GM21381 (cell line): ENCODE measurements around the gene TKTL1.
"Not testable (repeated sequence)": the region's sequence is repeated elsewhere in the genome, so short reads cannot be mapped to it uniquely, and the experiment has no call there.

Experiments used
- ATAC-seq: cut with Tn5 transposase; IDR thresholded peaks from one replicate; pipeline ENCODE4 v1.9.1; 2021; ENCODE audit warnings: mild to moderate bottlenecking, moderate library complexity; ENCODE audit not compliant: unreplicated experiment

Gene TKTL1

GRCh38 chrX:154343063-154343462, 47.5 kb downstream of the TKTL1 start:
- not testable (repeated sequence) for ATAC-seq

GRCh38 chrX:154343620-154344019, 48.0 kb downstream of the TKTL1 start:
- ATAC-seq: not testable (repeated sequence)

- no peak for ATAC-seq
These were observed 52.5 kb downstream of the TKTL1 start for GRCh38 chrX:154348114-154348531.

- ATAC-seq: no peak
These were observed 53.2 kb downstream of the TKTL1 start for GRCh38 chrX:154348646-154349358.

GRCh38 chrX:154349359-154349935, 53.9 kb downstream of the TKTL1 start:
- no peak for ATAC-seq

- ATAC-seq: no peak
These were observed 54.4 kb downstream of the TKTL1 start for GRCh38 chrX:154349979-154350378.

- no peak for ATAC-seq
These were observed 55.0 kb downstream of the TKTL1 start for GRCh38 chrX:154350429-154351182.

- no peak for ATAC-seq
These were observed 55.8 kb downstream of the TKTL1 start for GRCh38 chrX:154351183-154352011.

GRCh38 chrX:154352012-154352401, 56.4 kb downstream of the TKTL1 start:
- ATAC-seq: no peak

GRCh38 chrX:154352466-154352865, 56.9 kb downstream of the TKTL1 start:
- no peak for ATAC-seq

GRCh38 chrX:154353172-154353843, 57.7 kb downstream of the TKTL1 start:
- ATAC-seq: no peak

GRCh38 chrX:154354013-154354412, 58.4 kb downstream of the TKTL1 start:
- ATAC-seq: no peak

- no peak for ATAC-seq
These were observed 58.9 kb downstream of the TKTL1 start for GRCh38 chrX:154354516-154354915.

GRCh38 chrX:154355094-154355775, 59.6 kb downstream of the TKTL1 start:
- ATAC-seq: no peak

GRCh38 chrX:154355776-154356140, 60.2 kb downstream of the TKTL1 start:
- ATAC-seq: no peak

- no peak for ATAC-seq
These were observed 61.0 kb downstream of the TKTL1 start for GRCh38 chrX:154356596-154356995.

- no peak for ATAC-seq
These were observed 61.6 kb downstream of the TKTL1 start for GRCh38 chrX:154357205-154357604.

- ATAC-seq: no peak
These were observed 62.4 kb downstream of the TKTL1 start for GRCh38 chrX:154358011-154358410.

- no peak for ATAC-seq
These were observed 63.2 kb downstream of the TKTL1 start for GRCh38 chrX:154358829-154359228.
